SH-SY5Y (cell line): ENCODE measurements around the gene SNX33.

Experiments used
- GATA2 ChIP-seq: IDR thresholded peaks from 2 replicates; pipeline ENCODE4 v1.6.1; 2011; ENCODE audit warnings: mild to moderate bottlenecking, low read depth, low read length
- GATA3 ChIP-seq: IDR thresholded peaks from 2 replicates; pipeline ENCODE4 v1.6.1; 2011; ENCODE audit warnings: low read depth, mild to moderate bottlenecking, low read length, moderate library complexity

Gene SNX33, protein sequence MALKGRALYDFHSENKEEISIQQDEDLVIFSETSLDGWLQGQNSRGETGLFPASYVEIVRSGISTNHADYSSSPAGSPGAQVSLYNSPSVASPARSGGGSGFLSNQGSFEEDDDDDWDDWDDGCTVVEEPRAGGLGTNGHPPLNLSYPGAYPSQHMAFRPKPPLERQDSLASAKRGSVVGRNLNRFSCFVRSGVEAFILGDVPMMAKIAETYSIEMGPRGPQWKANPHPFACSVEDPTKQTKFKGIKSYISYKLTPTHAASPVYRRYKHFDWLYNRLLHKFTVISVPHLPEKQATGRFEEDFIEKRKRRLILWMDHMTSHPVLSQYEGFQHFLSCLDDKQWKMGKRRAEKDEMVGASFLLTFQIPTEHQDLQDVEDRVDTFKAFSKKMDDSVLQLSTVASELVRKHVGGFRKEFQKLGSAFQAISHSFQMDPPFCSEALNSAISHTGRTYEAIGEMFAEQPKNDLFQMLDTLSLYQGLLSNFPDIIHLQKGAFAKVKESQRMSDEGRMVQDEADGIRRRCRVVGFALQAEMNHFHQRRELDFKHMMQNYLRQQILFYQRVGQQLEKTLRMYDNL

DNA sequence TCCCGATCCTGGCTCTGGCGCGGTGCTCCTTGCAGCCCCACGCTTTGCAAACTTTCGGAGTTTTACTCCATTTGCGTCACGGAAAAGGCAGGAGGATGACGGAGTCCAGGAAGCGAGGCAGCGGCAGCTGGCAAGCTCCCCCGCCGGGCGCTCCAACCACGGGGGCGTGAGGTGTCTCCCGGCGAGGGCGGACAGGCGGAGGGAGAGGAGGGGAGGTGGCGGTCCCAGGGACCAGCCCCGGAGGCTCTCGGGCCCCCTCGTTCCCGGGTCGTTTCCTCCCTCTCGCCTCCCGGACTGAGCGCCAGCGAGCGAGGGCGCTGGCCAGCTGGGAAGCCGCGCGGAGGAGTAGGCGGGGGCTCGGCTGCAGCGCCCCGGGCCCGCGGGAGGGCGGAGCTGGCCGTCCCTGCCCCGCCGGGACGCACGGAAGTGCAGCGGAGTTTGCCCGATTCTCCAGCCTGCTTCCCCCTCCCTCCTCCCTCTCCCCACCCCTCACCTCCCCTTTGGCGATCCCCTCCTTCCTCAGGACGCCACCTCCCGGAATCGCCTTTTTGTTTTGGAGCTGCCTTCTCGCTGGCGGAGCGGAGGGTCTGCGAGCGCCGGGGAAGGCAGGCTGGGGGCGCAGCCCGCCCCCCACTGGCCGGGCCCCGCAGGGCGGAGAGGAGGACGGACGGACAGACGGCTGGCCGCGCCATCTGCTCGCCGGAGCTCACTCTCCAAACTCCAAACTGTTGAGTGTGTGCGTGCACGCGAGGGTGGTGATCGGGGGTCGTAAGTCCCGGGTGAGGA, at the start of gene SNX33:
Gene SNX33, plus strand, starts transcription at position 543 of the 786 bp plus-strand sequence. CDS start 1,191 bp downstream, outside the sequence.
- TF ChIP-seq GATA2: no peak

DNA sequence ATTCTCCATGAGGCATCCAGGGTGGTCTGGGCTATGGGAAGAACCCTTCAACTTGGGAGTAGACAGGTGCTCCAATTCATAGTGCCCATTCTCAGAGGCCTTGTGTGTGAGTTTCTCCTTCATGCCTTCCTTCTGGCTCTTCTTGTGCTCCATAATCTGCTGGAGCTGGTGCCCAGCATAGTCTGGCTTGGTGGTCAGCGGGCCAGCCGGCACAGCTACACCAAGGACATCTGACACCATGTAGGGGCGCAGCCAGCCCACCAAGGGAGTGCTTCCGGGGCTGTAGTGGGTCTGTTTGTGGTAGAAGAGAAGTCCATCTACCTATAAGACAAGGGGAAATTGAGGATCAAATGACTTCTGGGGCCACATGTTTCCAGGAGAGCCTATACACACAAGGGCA, 49.4 kb upstream of the SNX33 start:
- TF ChIP-seq GATA3 (no peak), GATA2 (no peak)

DNA sequence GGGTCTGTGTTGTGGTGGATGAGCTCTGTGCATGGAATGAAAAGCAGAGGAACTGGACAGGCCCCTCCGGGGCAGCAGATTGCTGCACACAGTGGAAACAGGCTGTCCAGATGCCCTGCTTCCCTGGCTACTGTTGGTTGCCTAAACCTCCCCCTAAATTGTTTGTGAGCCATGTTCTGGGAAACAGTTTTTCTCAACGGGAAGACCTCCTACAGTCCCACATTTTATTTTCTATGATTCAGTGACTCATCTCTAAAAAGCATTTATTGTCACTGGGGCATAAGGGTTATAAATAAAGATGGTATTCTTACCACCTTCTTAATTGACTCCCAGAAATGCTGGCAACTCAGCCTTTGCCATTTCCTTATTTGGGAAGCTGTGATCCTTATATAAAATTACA, 48.3 kb upstream of the SNX33 start:
- TF ChIP-seq GATA2 (no peak), GATA3 (no peak)

DNA sequence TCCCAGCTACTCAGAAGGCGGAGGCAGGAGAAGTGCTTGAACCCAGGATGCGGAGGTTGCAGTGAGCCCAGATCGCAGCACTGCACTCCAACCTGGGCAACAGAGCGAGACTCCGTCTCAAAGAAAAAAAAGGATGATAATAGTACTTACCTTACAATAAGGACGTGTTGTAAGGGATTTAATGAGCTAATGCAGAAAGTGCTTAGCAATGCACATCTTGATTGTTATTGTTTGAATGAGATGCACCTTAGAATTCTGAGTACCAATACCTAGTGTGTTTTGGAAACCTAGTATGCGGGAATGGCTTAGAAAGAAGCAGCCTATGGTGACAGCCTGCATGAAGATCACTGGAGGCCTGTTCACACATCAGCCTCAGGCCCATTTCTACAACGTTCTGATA, 41.7 kb upstream of the SNX33 start:
- TF ChIP-seq GATA2: no peak
- TF ChIP-seq GATA3: no peak

DNA sequence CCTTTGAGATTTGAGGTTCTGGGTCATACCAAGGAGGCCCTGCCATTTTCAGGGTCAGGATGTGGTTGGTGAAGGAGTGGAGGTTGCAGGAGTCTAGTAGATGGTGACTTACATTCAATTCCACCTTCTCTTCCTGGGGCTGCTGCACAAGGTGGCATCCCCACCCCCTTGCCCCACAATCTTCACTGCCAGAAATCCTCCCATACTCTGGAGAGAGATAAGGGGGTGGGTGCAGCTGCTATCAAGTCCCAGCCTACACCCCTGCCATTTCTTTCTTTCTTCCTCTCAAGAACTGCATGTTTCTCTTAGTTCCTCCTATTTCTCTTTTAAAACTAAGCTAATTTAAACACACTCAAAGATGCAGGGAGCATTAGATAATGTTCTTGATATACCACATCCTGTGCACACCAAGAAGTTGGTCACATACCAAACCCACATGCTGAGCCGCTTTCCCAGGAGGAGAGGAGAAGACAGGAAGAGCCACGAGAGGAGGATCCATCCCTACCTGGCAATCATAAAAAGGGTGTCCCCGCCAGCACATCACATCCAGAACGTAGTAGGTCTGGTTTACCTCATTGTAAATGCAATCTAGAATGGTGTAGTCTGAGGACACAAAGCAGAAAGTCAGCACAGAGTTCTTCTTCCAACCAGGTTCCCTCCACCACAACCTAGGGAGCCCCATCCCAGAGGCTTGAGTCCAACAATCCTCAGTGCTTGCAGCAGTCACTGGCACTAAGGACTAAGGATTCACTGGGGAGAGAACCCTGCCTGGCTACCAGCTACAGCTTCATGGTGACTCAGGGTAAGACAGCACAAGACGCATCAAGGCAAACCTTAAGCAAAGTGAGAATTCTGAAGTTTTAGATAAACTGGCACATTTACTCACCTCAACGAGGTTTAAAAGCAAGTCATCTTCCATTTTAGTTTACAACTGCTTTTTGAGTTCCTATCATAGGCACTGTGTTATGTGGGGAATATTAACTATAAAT, 40.7 kb upstream of the SNX33 start:
- TF ChIP-seq GATA3 (no peak), GATA2 (no peak)

DNA sequence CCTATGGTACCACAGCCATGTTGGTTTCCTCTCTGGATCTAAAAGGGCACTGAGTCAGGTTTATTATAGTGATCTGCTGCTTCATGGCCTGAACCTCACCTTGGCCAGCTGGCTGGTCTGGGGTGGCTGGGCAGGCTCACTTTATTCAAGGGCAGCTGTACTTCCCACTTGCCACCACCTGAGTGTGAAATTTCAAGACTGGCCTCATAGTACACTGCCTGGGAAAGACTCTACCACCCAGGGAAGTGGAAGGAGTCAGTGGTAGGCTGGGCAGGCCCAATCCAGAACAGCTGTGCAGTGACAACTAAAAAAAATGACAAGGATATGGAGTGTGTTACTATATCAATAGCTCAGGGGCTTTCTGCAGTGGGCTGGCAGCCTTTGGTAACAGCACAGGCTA, 30.9 kb upstream of the SNX33 start:
- TF ChIP-seq GATA2 (no peak), GATA3 (no peak)

DNA sequence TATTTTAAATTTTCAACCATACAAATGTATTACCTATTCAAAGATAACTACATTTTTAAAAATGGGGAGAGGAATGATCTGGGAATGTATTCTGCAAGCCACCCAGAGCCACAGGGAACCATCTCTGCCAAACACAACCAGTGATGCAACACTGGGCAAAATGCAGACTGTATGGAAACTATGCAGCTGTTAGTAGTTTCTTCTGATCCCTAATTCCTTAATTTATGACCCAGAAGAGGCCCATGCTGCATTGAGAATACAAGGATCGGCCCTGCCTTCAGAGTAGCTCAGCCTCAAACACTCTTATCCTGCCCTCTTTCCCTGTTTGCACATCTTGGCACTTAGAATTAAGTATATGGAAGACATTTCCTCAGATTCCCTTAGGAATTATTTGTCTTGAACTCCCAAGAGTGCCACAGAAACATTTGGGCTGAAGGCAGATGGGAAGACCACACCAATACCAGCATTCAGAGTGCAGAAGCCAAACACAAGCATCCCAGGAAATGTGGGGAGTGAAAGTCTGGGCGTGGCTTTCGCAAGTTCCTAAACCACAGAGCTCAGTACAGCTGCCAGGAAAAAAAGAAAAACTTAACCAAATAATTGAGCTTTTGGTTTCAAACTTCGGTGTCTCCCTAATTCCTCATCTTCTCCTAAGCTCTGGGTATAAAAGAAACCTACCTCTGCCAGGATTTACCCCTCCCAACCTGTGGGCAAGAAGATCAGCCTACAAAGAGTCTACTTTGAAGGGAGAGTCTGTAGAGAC, 27.5 kb upstream of the SNX33 start:
- TF ChIP-seq GATA2: no peak
- no peak for TF ChIP-seq GATA3

DNA sequence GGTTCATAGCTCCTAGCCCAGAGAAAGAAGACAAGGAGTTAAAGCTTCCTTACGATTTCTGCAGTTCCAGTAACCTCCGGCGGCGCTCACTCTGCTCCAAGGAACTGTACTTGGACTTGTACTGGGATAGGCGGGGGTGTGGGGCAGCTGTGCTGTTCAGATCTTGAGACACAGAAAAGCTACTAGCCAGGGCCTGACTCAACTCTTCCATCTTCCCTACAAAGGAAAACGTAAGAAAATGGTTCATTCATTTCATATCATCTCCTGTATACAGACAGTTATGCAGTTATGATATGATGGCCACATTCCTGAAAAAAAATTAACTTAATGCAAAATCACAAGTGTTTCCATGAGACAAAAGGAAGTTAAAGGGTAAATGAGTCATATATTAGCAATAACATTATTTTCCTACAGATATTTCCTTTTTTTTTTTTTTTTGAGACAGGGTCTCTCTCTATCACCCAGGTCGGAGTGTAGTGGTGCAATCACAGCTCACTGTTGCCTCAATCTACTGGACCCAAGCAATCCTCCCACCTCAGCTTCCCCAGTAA, 26.8 kb upstream of the SNX33 start:
- TF ChIP-seq GATA3 (no peak), GATA2 (no peak)

DNA sequence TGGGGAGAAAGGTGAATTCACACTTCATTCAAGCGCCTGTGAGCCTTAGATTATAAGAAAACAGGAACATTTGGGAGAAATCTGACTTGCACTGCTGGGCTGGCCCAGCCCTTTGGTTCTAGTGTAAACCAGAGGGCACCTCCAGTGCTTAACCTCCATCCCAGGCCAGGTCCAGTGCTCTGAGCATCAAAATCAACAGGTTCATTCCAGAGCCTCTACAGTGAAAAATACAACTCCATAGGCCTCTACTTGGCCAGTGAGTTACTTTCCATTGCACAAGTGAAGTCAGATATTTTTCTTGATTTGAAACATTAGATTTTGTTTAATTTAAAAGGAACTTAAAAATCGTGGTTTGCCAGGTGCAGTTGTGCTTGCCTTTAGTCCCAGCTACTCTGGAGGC, 25.2 kb upstream of the SNX33 start:
- TF ChIP-seq GATA3: no peak
- TF ChIP-seq GATA2: no peak

DNA sequence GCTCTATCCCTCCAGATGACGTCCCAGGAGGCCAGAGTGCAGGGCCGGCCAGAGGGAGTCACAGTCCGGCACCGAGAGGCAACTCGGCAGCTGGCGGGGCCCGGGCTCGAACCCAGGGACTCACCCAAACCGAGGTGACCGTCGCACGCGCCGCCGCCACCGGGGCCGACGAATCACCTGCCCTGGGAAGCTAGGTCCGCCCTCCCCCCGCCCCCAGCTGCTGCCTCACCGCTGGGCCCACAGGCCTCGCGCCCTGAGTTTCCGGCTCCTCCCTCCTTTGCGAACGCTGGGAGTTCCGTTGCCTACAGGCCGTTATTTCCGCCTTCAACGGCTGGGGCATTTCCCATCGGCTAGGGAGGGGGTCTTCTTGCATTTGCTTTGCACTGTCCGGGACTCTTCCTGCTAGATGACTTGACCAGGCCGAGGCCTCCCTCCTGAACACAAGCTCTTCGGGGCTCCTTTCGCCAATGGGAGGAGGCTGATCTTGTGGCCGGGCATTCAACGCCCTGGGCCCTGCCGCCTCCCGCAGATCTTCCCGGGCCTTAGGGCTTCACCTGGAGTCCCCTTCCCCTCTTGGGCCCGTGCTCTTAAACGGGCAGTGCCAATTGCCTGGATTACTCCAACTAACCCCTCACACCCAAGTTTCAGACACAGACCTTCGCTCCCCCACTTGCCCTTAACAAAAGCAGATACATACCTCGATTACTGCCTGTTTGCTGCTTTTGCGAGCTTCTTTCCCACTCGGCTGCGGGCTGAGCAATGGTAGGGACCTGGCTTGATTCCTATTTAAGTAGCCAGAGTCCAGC, 22.0 kb upstream of the SNX33 start, which contains the start of gene SNUPN:
Gene SNUPN, minus strand, starts transcription at position 184 of the 806 bp plus-strand sequence. CDS start 4,674 bp downstream, outside the sequence.
- TF ChIP-seq GATA2: no peak
- no peak for TF ChIP-seq GATA3

DNA sequence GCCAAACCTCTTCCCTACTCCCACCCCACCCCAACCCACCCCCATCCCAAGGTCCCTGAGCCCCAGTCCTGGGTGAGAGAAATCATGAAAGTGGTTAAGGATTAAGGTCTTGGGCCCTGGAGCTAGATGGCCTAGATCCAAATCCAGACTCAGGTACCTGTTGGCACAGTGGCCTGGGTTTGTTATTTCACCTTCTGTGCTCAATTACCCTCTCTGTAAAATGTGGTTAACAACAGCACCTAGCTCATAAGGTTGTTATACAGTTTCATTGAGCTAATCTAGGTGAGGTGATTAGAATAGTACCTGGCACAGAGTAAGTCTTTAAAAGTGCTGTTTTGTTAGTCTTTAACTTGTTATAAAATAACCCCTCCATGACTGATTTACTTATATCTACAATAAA, 15.8 kb upstream of the SNX33 start:
- TF ChIP-seq GATA3 (no peak), GATA2 (no peak)

DNA sequence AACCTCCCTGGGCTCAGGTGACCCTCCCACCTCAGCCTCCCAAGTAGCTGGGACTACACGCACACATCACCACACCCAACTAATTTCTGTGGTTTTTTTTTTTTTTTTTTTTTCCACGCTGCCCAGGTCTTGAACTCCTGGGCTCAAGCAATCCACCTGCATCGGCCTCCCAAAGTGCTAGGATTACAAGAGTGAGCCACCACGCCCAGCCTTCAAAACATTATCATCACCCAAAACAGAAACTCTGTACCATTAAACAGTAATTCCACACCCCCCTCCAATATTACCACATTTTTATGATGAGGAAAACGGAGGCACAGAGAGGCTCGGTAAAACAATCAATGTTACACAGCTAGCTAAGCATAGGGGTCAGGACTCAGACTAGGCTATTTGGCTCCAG, 11.7 kb upstream of the SNX33 start:
- TF ChIP-seq GATA3 (no peak), GATA2 (no peak)
